ENCODE results near the gene VWA3B.

- TF ChIP-seq CTCF (IDR thresholded peaks at IDR 0.05) (no peak), POLR2A (IDR thresholded peaks at IDR 0.05) (no peak)
Measured at GRCh38 chr2:98347298-98348065, 260.5 kb downstream of the VWA3B start.

Measured in body of pancreas (tissue), 4 donors.